Ishikawa (cell line): ENCODE results near the gene UVSSA.

Experiments used
- CEBPB ChIP-seq: IDR thresholded peaks from 2 replicates; pipeline ENCODE4 v1.6.1; 2012
- CREB1 ChIP-seq: IDR thresholded peaks from 2 replicates; pipeline ENCODE4 v1.6.1; 2012; ENCODE audit warnings: low read depth
- EGR1 ChIP-seq: IDR thresholded peaks from 2 replicates; pipeline ENCODE4 v1.6.1; 2012
- EP300 ChIP-seq: IDR thresholded peaks from 2 replicates; pipeline ENCODE4 v1.6.1; 2012; ENCODE audit warnings: borderline replicate concordance
- FOXM1 ChIP-seq: IDR thresholded peaks from 2 replicates; pipeline ENCODE4 v1.6.1; 2012; ENCODE audit warnings: low read depth, borderline replicate concordance
- NFIC ChIP-seq: IDR thresholded peaks from 2 replicates; pipeline ENCODE4 v1.6.1; 2012
- RAD21 ChIP-seq: IDR thresholded peaks from 2 replicates; pipeline ENCODE4 v1.6.1; 2012; ENCODE audit warnings: low read depth
- TAF1 ChIP-seq: IDR thresholded peaks from 2 replicates; pipeline ENCODE4 v1.6.1; 2012; ENCODE audit warnings: low read depth, mild to moderate bottlenecking
- TCF12 ChIP-seq: IDR thresholded peaks from 2 replicates; pipeline ENCODE4 v1.6.1; 2012; ENCODE audit warnings: low read depth
- TEAD4 ChIP-seq: IDR thresholded peaks from 2 replicates; pipeline ENCODE4 v1.6.1; 2012
- YY1 ChIP-seq: IDR thresholded peaks from 2 replicates; pipeline ENCODE4 v1.6.1; 2012; ENCODE audit warnings: low read depth
- ZBTB7A ChIP-seq: IDR thresholded peaks from 2 replicates; pipeline ENCODE4 v1.6.1; 2012; ENCODE audit warnings: low read depth
- TF ChIP-seq, protein P1 (sequence below): IDR thresholded peaks from 2 replicates; pipeline ENCODE4 v1.6.1; 2012; ENCODE audit warnings: low read depth, mild to moderate bottlenecking
- TF ChIP-seq, protein P2 (sequence below): IDR thresholded peaks from 2 replicates; pipeline ENCODE4 v1.6.1; 2012
- TF ChIP-seq, protein P3 (sequence below): IDR thresholded peaks from 2 replicates; pipeline ENCODE4 v1.6.1; 2012

Gene UVSSA

DNA sequence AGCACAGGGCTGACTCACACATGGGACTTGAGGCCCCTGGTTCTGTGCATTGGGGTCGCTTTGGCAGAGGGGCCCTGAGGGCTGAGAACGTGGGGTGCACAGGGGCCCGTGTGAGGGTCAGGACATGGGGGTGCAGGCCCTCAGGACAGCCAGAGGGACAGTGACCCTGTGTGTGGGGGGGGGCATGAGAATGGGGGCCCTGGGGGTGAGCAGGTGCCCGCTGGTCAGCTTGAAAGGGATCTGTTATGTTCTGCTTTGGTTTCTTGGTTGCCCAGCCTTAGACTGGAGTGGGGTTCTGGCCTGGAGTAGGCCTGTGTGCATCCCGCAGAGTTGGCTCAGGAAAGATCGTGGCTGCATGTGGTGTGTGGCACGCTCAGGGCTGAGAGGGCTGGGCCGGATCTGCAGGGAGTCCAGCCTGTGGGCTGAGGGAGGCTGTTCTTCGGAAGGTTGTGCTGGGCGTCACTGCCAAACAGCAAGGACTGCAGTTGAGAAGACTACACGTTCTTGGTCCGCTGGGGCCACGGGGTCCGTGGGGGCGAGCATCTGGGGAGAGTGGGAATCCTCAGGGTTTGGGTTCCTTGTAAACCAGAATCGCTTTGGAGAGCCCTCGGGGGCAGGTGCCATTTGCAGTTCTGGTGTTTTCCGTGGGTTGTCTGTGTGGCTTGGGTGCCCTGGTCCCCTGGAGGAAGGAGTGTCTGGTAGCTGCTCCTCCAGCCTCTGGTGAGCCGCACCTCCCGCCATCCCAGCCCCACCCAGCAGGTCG lies 15.2 kb upstream of the UVSSA start:
- TF ChIP-seq YY1 (no peak), ZBTB7A (no peak), TEAD4 (no peak), NFIC (no peak), TAF1 (no peak), CREB1 (no peak), EP300 (no peak), FOXM1 (no peak), EGR1 (no peak), CEBPB (no peak)
- TF ChIP-seq, protein P1, sequence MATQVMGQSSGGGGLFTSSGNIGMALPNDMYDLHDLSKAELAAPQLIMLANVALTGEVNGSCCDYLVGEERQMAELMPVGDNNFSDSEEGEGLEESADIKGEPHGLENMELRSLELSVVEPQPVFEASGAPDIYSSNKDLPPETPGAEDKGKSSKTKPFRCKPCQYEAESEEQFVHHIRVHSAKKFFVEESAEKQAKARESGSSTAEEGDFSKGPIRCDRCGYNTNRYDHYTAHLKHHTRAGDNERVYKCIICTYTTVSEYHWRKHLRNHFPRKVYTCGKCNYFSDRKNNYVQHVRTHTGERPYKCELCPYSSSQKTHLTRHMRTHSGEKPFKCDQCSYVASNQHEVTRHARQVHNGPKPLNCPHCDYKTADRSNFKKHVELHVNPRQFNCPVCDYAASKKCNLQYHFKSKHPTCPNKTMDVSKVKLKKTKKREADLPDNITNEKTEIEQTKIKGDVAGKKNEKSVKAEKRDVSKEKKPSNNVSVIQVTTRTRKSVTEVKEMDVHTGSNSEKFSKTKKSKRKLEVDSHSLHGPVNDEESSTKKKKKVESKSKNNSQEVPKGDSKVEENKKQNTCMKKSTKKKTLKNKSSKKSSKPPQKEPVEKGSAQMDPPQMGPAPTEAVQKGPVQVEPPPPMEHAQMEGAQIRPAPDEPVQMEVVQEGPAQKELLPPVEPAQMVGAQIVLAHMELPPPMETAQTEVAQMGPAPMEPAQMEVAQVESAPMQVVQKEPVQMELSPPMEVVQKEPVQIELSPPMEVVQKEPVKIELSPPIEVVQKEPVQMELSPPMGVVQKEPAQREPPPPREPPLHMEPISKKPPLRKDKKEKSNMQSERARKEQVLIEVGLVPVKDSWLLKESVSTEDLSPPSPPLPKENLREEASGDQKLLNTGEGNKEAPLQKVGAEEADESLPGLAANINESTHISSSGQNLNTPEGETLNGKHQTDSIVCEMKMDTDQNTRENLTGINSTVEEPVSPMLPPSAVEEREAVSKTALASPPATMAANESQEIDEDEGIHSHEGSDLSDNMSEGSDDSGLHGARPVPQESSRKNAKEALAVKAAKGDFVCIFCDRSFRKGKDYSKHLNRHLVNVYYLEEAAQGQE, result no peak
- TF ChIP-seq, protein P2, sequence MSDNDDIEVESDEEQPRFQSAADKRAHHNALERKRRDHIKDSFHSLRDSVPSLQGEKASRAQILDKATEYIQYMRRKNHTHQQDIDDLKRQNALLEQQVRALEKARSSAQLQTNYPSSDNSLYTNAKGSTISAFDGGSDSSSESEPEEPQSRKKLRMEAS, result no peak

DNA sequence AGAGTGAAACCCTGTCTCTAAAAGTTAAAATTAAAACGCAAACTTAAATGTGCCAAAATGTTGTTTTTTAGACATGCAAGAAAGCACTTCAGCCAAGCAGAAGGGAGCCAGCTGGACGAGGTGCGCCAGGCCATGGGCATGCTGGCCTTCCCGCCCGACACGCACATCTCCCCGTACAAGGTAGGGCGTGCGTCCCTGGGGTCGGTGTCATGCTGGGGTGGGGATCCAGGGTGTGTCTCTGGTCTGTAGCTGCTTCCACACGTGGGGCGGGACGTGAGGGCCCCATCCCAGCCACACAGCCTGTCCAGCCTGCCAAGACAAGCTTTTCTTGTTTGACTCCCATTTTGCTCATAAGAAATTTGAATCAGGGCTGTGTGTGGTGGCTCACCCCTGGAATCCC lies 14.3 kb upstream of the UVSSA start:
- TF ChIP-seq TAF1, result no peak
- no peak for TF ChIP-seq CEBPB
- no peak for TF ChIP-seq RAD21
- TF ChIP-seq TEAD4, result no peak
- TF ChIP-seq, protein P2, result no peak
- TF ChIP-seq, protein P1, result no peak
- no peak for TF ChIP-seq EP300
- no peak for TF ChIP-seq ZBTB7A
- TF ChIP-seq YY1, result no peak
- no peak for TF ChIP-seq EGR1
- TF ChIP-seq NFIC, result no peak
- TF ChIP-seq FOXM1, result no peak
- TF ChIP-seq, protein P3, sequence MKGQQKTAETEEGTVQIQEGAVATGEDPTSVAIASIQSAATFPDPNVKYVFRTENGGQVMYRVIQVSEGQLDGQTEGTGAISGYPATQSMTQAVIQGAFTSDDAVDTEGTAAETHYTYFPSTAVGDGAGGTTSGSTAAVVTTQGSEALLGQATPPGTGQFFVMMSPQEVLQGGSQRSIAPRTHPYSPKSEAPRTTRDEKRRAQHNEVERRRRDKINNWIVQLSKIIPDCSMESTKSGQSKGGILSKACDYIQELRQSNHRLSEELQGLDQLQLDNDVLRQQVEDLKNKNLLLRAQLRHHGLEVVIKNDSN, result no peak

DNA sequence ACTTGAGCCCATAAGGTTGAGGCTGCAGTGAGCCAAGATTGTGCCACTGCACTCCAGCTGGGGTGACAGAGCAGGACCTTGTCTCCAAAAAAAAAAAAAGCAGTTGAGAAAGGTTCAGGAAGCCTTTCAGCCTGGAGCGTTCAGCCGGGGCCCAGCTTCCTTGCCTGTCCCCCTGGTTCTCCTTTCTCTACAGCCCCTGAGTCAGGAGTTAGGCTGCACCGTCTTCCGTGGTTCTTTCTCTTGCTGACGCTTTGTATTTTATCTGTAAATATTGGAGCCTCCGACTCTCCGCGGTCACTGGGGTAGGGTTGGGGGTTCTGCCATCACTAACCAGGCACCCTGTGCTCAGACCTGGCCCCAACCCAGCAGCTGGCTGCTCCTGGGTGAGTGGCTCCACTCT lies 13.8 kb upstream of the UVSSA start:
- no peak for TF ChIP-seq EGR1
- no peak for TF ChIP-seq EP300
- TF ChIP-seq YY1, result no peak
- TF ChIP-seq NFIC, result no peak
- no peak for TF ChIP-seq RAD21
- TF ChIP-seq TCF12, result no peak
- TF ChIP-seq ZBTB7A, result no peak
- TF ChIP-seq, protein P1, result no peak
- TF ChIP-seq, protein P3, result no peak
- TF ChIP-seq CREB1, result no peak
- TF ChIP-seq, protein P2, result no peak
- no peak for TF ChIP-seq TAF1
- TF ChIP-seq TEAD4, result no peak

DNA sequence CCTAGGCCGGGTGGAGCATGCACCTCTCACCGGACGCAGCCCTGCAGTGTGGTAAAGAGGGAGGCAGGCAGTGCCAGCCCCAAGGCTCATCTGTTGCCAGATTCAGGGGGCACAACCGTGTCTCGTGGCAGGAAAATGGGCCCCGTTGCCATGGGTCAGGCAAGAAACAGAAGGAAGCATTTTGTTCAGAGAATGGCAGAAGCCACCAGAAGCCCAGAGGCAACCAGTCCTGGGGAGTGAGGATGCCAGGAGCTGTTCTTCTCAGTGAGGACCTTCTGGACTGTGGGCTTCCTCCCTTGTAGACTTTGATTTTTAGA lies 12.5 kb upstream of the UVSSA start:
- TF ChIP-seq FOXM1, result no peak
- TF ChIP-seq TCF12, result no peak
- TF ChIP-seq, protein P1, result no peak
- no peak for TF ChIP-seq ZBTB7A
- no peak for TF ChIP-seq TAF1
- TF ChIP-seq CREB1, result no peak
